Natural killer cell (primary cell): ENCODE data around the gene JARID2. TPM values are rescaled to one million over a fixed set of nuclear protein-coding genes. Genes with fewer than 3 reads are reported as not detected.
A peak's percentile ranks its signal among the peaks of the same experiment; 100 is the strongest.

Source experiments
- ATAC-seq, 3 donors: fragments of 150-1000 bp in 2 of 3; fragments of 200-7000 bp in 1 of 3; cut with Tn5 transposase; 1 replicate in 1 of 3; 2 replicates in 2 of 3; pipeline ENCODE4 v1.10.0; 2021; ENCODE audit warnings: mild to moderate bottlenecking in 2 of 3, moderate library complexity in 2 of 3
- DNase-seq, 2 donors: peaks; one replicate each; pipeline versions ENCODE4 v3.0.0 to v3.0.0-alpha.2; 2013 to 2021; ENCODE audit warnings: mixed read lengths in 1 of 2
- H3K27ac ChIP-seq: one replicate; pipeline ENCODE4 v1.5.1; 2013; ENCODE audit warnings: mild to moderate bottlenecking, low read length
- H3K27me3 ChIP-seq: one replicate; pipeline ENCODE4 v1.6.1; 2013; ENCODE audit warnings: low read length; ENCODE audit not compliant: control insufficient read depth, insufficient read depth
- H3K36me3 ChIP-seq: one replicate; pipeline ENCODE4 v1.6.1; 2013; ENCODE audit warnings: low read length; ENCODE audit not compliant: control insufficient read depth, insufficient read depth
- H3K4me1 ChIP-seq: one replicate; pipeline ENCODE4 v1.6.1; 2013; ENCODE audit warnings: low read length; ENCODE audit not compliant: control insufficient read depth, insufficient read depth
- H3K4me3 ChIP-seq: one replicate; pipeline ENCODE4 v1.5.1; 2013; ENCODE audit warnings: low read length
- H3K9me3 ChIP-seq: one replicate; pipeline ENCODE4 v1.6.1; 2013; ENCODE audit warnings: low read length; ENCODE audit not compliant: control insufficient read depth, insufficient read depth
- H3K27ac Mint-ChIP-seq, 2 donors: one replicate each; pipeline ENCODE4 v1.8.0; 2022; ENCODE audit warnings: mild to moderate bottlenecking in 2 of 2, mixed read lengths in 2 of 2, moderate library complexity in 1 of 2
- H3K27me3 Mint-ChIP-seq, 2 donors: one replicate each; pipeline ENCODE4 v1.8.0; 2022; ENCODE audit warnings: low read depth in 2 of 2, mixed read lengths in 2 of 2
- H3K36me3 Mint-ChIP-seq: one replicate; pipeline ENCODE4 v1.8.0; 2022; ENCODE audit warnings: mixed read lengths
- H3K4me1 Mint-ChIP-seq, 2 donors: one replicate each; pipeline ENCODE4 v1.8.0; 2022; ENCODE audit warnings: mixed read lengths in 2 of 2
- H3K4me3 Mint-ChIP-seq: one replicate; pipeline ENCODE4 v1.8.0; 2022; ENCODE audit warnings: mild to moderate bottlenecking, moderate library complexity, mixed read lengths
- H3K9me3 Mint-ChIP-seq, 2 donors: one replicate each; pipeline ENCODE4 v1.8.0; 2022; ENCODE audit warnings: mixed read lengths in 2 of 2
- CTCF ChIP-seq: fragments of 200-600 bp; IDR thresholded peaks from one replicate; pipeline ENCODE4 v1.8.0; 2022; ENCODE audit warnings: antibody characterized with exemption
- WGBS: methylation state at CpG from one replicate; pipeline ENCODE4 v1.1.7; 2013; ENCODE audit warnings: missing lambda C conversion rate; ENCODE audit not compliant: insufficient coverage; 5-methylcytosine and 5-hydroxymethylcytosine counted together
- intact Hi-C: fragments of 100-400 bp; cut with micrococcal nuclease; formaldehyde crosslinking; loops from one replicate; pipeline ENCODE4 v1.14.2; 2022
- total RNA-seq, 4 donors: library from RNA; stranded (reverse); fragments of 120-200 nt in 1 of 4; gene quantifications; one replicate each; pipeline versions ENCODE4 v1.2.3 to v1.2.4, GENCODE V29; 2013 to 2022

JARID2 gene
- total RNA-seq, 3 donors from 2014 or later (not counting 1 experiment from before 2014, with no cell fraction given), result 49.9 to 60.9 (median 60.5) TPM

- Mint-ChIP-seq H3K36me3 (no peaks in the 10 kb centered on the region), H3K27me3 (no peaks in the 10 kb centered on the region), H3K4me1 (peaks cover 86 to 92% of the 10 kb centered on the region in 2 donors), H3K9me3 (no peaks in the 10 kb centered on the region), H3K4me3 (no peak overlapping the region), H3K27ac (no peak overlapping the region)
- Histone ChIP-seq H3K9me3 (no peaks in the 10 kb centered on the region), H3K4me1 (peaks cover 34% of the 10 kb centered on the region), H3K36me3 (no peaks in the 10 kb centered on the region), H3K27ac (no peak overlapping the region), H3K4me3 (no peak overlapping the region), H3K27me3 (no peaks in the 10 kb centered on the region)
- 100% methylated on average over 1 of the region's 3 CpGs for WGBS
- no peak for DNase-seq
- ATAC-seq, result no peak
- intact Hi-C loops, result no loop called here
- TF ChIP-seq CTCF, result no peak
Observed at GRCh38 chr6:15408758-15409157, 162.9 kb downstream of the JARID2 start.

- Mint-ChIP-seq H3K27me3 (no peaks in the 10 kb centered on the region), H3K36me3 (no peaks in the 10 kb centered on the region), H3K4me1 (peaks cover 86 to 92% of the 10 kb centered on the region in 2 donors), H3K27ac (peak overlapping the region in 1 of 2 donors; percentile 72), H3K4me3 (no peak overlapping the region), H3K9me3 (no peaks in the 10 kb centered on the region)
- H3K9me3 ChIP-seq, result no peaks in the 10 kb centered on the region
- DNase-seq (no peak), ATAC-seq (no peak)
- no peaks in the 10 kb centered on the region for H3K27me3 ChIP-seq
- intact Hi-C loops, result no loop called here
- H3K27ac ChIP-seq, result no peak overlapping the region
- peaks cover 26% of the 10 kb centered on the region for H3K4me1 ChIP-seq
- TF ChIP-seq CTCF, result no peak
- 79% methylated on average over 6 of the region's 6 CpGs for WGBS
- no peaks in the 10 kb centered on the region for H3K36me3 ChIP-seq
- no peak overlapping the region for H3K4me3 ChIP-seq
Observed at GRCh38 chr6:15409301-15410125, 163.6 kb downstream of the JARID2 start.

- no peaks in the 10 kb centered on the region for H3K27me3 Mint-ChIP-seq
- no peaks in the 10 kb centered on the region for H3K36me3 Mint-ChIP-seq
- WGBS, result 85% methylated on average over 5 of the region's 5 CpGs
- Histone ChIP-seq H3K4me3 (no peak overlapping the region), H3K27ac (no peak overlapping the region), H3K4me1 (peaks cover 23% of the 10 kb centered on the region), H3K9me3 (no peaks in the 10 kb centered on the region), H3K27me3 (no peaks in the 10 kb centered on the region), H3K36me3 (no peaks in the 10 kb centered on the region)
- intact Hi-C loops, result no loop called here
- peak overlapping the region in 1 of 2 donors; percentile 72 for H3K27ac Mint-ChIP-seq
- TF ChIP-seq CTCF, result no peak
- no peaks in the 10 kb centered on the region for H3K9me3 Mint-ChIP-seq
- ATAC-seq, result no peak
- H3K4me1 Mint-ChIP-seq, result peaks cover 81 to 87% of the 10 kb centered on the region in 2 donors
- H3K4me3 Mint-ChIP-seq, result no peak overlapping the region
- no peak for DNase-seq
Observed at GRCh38 chr6:15410126-15410391, 164.2 kb downstream of the JARID2 start.

- Histone ChIP-seq H3K36me3 (no peaks in the 10 kb centered on the region), H3K27ac (no peak overlapping the region), H3K27me3 (no peaks in the 10 kb centered on the region), H3K4me3 (no peak overlapping the region), H3K4me1 (peaks cover 16% of the 10 kb centered on the region), H3K9me3 (no peaks in the 10 kb centered on the region)
- no peak for TF ChIP-seq CTCF
- Mint-ChIP-seq H3K4me1 (peaks cover 75 to 80% of the 10 kb centered on the region in 2 donors), H3K27me3 (no peaks in the 10 kb centered on the region), H3K27ac (peak overlapping the region; percentile 71 to 72), H3K36me3 (no peaks in the 10 kb centered on the region), H3K9me3 (no peaks in the 10 kb centered on the region), H3K4me3 (peak overlapping the region; percentile 74)
- ATAC-seq (peak in 1 of 3 donors; percentile 34), DNase-seq (no peak)
- 6% methylated on average over 1 of the region's 1 CpG for WGBS
- intact Hi-C loops, result no loop called here
Observed at GRCh38 chr6:15410752-15411151, 164.9 kb downstream of the JARID2 start.
